NT2/D1 (cell line): ENCODE data around the gene NAALADL2.

Experiments used
- SUZ12 ChIP-seq: IDR thresholded peaks from 2 replicates; pipeline ENCODE4 v1.6.1; 2011; ENCODE audit not compliant: insufficient read length, insufficient read depth; ENCODE audit errors: extremely low read depth
- YY1 ChIP-seq: IDR thresholded peaks from 2 replicates; pipeline ENCODE4 v1.6.1; 2011; ENCODE audit not compliant: insufficient read length, insufficient read depth
- ZNF274 ChIP-seq: IDR thresholded peaks from 2 replicates; pipeline ENCODE4 v1.6.1; 2011; ENCODE audit warnings: mild to moderate bottlenecking, low read depth, low read length

DNA sequence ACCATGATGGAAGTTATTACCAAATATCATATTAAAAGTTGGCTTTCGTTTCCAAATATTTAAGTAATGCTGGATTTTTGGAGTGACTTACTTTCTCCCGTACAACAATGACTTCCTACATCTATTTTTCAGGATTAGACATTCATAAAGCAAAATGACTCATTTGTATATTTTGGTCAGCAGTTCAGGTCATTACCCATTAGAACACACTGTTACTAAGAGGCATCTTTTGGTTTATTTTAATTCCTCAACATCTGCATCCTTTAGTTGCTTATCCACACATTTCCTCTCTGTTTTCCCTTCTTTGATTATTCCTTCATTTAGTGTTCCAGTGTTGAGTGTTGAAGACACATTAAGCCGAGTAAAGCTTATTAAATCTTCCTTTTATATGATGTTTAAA, 348.2 kb downstream of the NAALADL2 start:
- no peak for TF ChIP-seq ZNF274
- TF ChIP-seq SUZ12: no peak
- TF ChIP-seq YY1: no peak
